Endothelial cell of umbilical vein (primary cell): ENCODE measurements around the gene RAD51B. TPM values are rescaled to one million over a fixed set of nuclear protein-coding genes. Genes with fewer than 3 reads are reported as not detected.
"Not testable (repeated sequence)": the region's sequence is repeated elsewhere in the genome, so short reads cannot be mapped to it uniquely, and the experiment has no call there.

ENCODE experiments used
- BruUV-seq: library from RNA; stranded (reverse); fragments of 400-500 nt; replicated peaks from 2 replicates; lab custom pipeline; 2021; lab: Mats Ljungman, UMichigan
- CTCF ChIA-PET: fragments of 300-600, 350-600 bp; sonication (Branson Sonifier 250); formaldehyde crosslinking; loops from one replicate; lab custom pipeline; 2021; ENCODE audit warnings: antibody characterized with exemption, inconsistent platforms; lab: Charles Lee
- POLR2A ChIA-PET: fragments of 300-600, 350-600 bp; sonication (Branson Sonifier 250); formaldehyde crosslinking; loops from one replicate; lab custom pipeline; 2021; ENCODE audit warnings: antibody characterized with exemption, inconsistent platforms; lab: Charles Lee
- DNase-seq: peaks from one replicate; pipeline ENCODE4 v3.0.0-alpha.2; 2011; ENCODE audit warnings: low read depth, low spot score
- FAIRE-seq: peaks from 2 replicates; lab custom pipeline; 2011; peaks lifted over from hg19 to GRCh38; lab: Jason Lieb, UNC
- H2AFZ ChIP-seq: 2 replicates; pipeline ENCODE4 v1.6.0; 2012; ENCODE audit warnings: low read depth, low read length, control low read depth, inconsistent platforms
- H3K27ac ChIP-seq: 2 replicates; pipeline ENCODE4 v1.5.1; 2011; ENCODE audit warnings: low read depth, mild to moderate bottlenecking, control low read depth, low read length, moderate library complexity; ENCODE audit not compliant: insufficient read depth
- H3K27me3 ChIP-seq, 2 experiments: 2 replicates each; pipeline versions ENCODE4 v1.6.0 to v1.6.1; 2011; ENCODE audit warnings: low read length in 2 of 2, mixed read lengths in 1 of 2; ENCODE audit not compliant: control insufficient read depth in 2 of 2, insufficient read depth in 2 of 2
- H3K36me3 ChIP-seq, 2 experiments: 2 replicates in 1 of 2; 3 replicates in 1 of 2; pipeline ENCODE4 v1.5.1; 2011; ENCODE audit warnings: low read length in 2 of 2, mild to moderate bottlenecking in 1 of 2, moderate library complexity in 1 of 2; ENCODE audit not compliant: control insufficient read depth in 2 of 2, insufficient read depth in 2 of 2; ENCODE audit errors: extremely low read depth in 1 of 2
- H3K4me1 ChIP-seq: 3 replicates; pipeline ENCODE4 v1.5.1; 2011; ENCODE audit warnings: mild to moderate bottlenecking, low read length; ENCODE audit not compliant: control insufficient read depth, insufficient read depth; ENCODE audit errors: extremely low read depth
- H3K4me2 ChIP-seq: 2 replicates; pipeline ENCODE4 v1.6.1; 2011; ENCODE audit warnings: low read length, control low read depth, mixed read lengths; ENCODE audit not compliant: insufficient read depth
- H3K4me3 ChIP-seq, 3 experiments: fragments of 200-600 bp in 1 of 3; sonication (generic), shearing (Covaris generic) in 1 of 3; replicated peaks in 1 of 3; 2 replicates each; pipeline ENCODE4 v1.5.1; 2011 to 2016; ENCODE audit warnings: control low read depth in 3 of 3, low read length in 3 of 3, mild to moderate bottlenecking in 2 of 3, inconsistent platforms in 1 of 3, low read depth in 1 of 3, moderate library complexity in 1 of 3; ENCODE audit not compliant: insufficient read depth in 1 of 3
- H3K79me2 ChIP-seq: 2 replicates; pipeline ENCODE4 v1.6.0; 2012; ENCODE audit warnings: low read length, inconsistent platforms; ENCODE audit not compliant: control insufficient read depth, insufficient read depth
- H3K9ac ChIP-seq: replicated peaks from 2 replicates; pipeline ENCODE3; 2011; ENCODE audit warnings: low read length, control low read depth; ENCODE audit not compliant: insufficient read depth; ENCODE audit errors: extremely low read depth
- H3K9me1 ChIP-seq: replicated peaks from 3 replicates; pipeline ENCODE4 v1.6.0; 2011; ENCODE audit warnings: mild to moderate bottlenecking, low read length; ENCODE audit not compliant: control insufficient read depth, insufficient read depth; ENCODE audit errors: extremely low read depth
- H3K9me3 ChIP-seq: replicated peaks from 2 replicates; pipeline ENCODE4 v1.5.1; 2012; ENCODE audit warnings: low read length, inconsistent platforms; ENCODE audit not compliant: control insufficient read depth, insufficient read depth
- H4K20me1 ChIP-seq: replicated peaks from 2 replicates; pipeline ENCODE3; 2011; ENCODE audit warnings: mild to moderate bottlenecking, low read length; ENCODE audit not compliant: control insufficient read depth, insufficient read depth; ENCODE audit errors: extremely low read depth
- GATA2 ChIP-seq: IDR thresholded peaks from 2 replicates; pipeline ENCODE4 v1.7.0; 2011; ENCODE audit warnings: low read depth, mild to moderate bottlenecking, moderate library complexity, mixed read lengths, low read length; ENCODE audit not compliant: insufficient read length, insufficient read depth
- dilution Hi-C: fragments of 300-500 bp; cut with MboI; formaldehyde crosslinking; loops from one replicate; pipeline ENCODE4 v1.15.0; 2019; ENCODE audit warnings: low sequenced_read_pairs; ENCODE audit not compliant: extremely low pct_ligation_motif_present
- intact Hi-C: fragments of 100-400 bp; cut with micrococcal nuclease; formaldehyde crosslinking; loops from one replicate; pipeline ENCODE4 v1.10.0; 2022
- polyA plus RNA-seq, 4 experiments: library from polyadenylated mRNA; depleted of rRNA in 3 of 4; stranded (reverse) in 3 of 4; unstranded in 1 of 4; fragments of >200 nt; gene quantifications; 2 replicates each; pipeline versions ENCODE4 v1.2.1 to v1.2.3, GENCODE V29; 2011 to 2012; ENCODE audit warnings: missing spikeins in 1 of 4
- total RNA-seq: library from RNA; stranded (reverse); gene quantifications from 2 replicates; pipeline ENCODE4 v1.2.3, GENCODE V29; 2021

RAD51B gene
- total and polyA plus RNA-seq, 2 donors (not counting 3 experiments of a cell fraction or from before 2014, with no cell fraction given) = 3.9 to 19.0 TPM

- Histone ChIP-seq H3K27ac (no peak overlapping the region), H3K4me3 (no peak overlapping the region), H3K4me2 (no peak overlapping the region), H3K9me1 (no peaks in the 10 kb centered on the region), H3K79me2 (no peaks in the 10 kb centered on the region), H3K9ac (no peak overlapping the region), H3K36me3 (no peaks in the 10 kb centered on the region), H4K20me1 (no peaks in the 10 kb centered on the region), H3K4me1 (peaks cover 26% of the 10 kb centered on the region), H2AFZ (no peak overlapping the region), H3K27me3 (no peaks in the 10 kb centered on the region), H3K9me3 (no peaks in the 10 kb centered on the region)
- no peak for FAIRE-seq
- ChIA-PET POLR2A (no interaction called here), CTCF (interaction anchor here (2.4 kb wide), 1 partner anchor 450 kb away, joined by 6 read pairs; no protein-coding TSS in a partner anchor)
- BruUV-seq = no TSS peak
- dilution Hi-C loops (no loop called here), intact Hi-C loops (no loop called here)
- TF ChIP-seq GATA2 = no peak
- DNase-seq = no peak
Measured at GRCh38 chr14:68696721-68697495, 877.3 kb downstream of the RAD51B start.

- peaks cover 36% of the 10 kb centered on the region for H3K4me1 ChIP-seq
- intact Hi-C loops, H3K36me3 ChIP-seq, POLR2A ChIA-PET, H3K4me2 ChIP-seq, H3K9me1 ChIP-seq, H2AFZ ChIP-seq, H3K9me3 ChIP-seq, DNase-seq, H3K79me2 ChIP-seq, dilution Hi-C loops, H3K9ac ChIP-seq, FAIRE-seq, BruUV-seq, H3K27ac ChIP-seq, H4K20me1 ChIP-seq, H3K27me3 ChIP-seq, H3K4me3 ChIP-seq, CTCF ChIA-PET: not testable (repeated sequence)
Measured at GRCh38 chr14:68698773-68699172, 879.2 kb downstream of the RAD51B start.
